ENCODE data around the gene KCNJ6.

KCNJ6 gene

GRCh38 chr21:37811711-37812110 is 104.5 kb downstream of the KCNJ6 start:
- Histone ChIP-seq H3K9ac (ENCODE audit: low read length) (no peak overlapping the region), H3K27ac (ENCODE audit: low read depth, low read length, poor library complexity, severe bottlenecking) (no peak overlapping the region), H3K9me3 (ENCODE audit: low read length) (no peaks in the 10 kb centered on the region), H3K4me2 (ENCODE audit: low read length) (no peak overlapping the region), H3K27me3 (ENCODE audit: insufficient read depth, low read length) (no peaks in the 10 kb centered on the region), H3K4me3 (ENCODE audit: low read depth, low read length, poor library complexity, severe bottlenecking) (no peak overlapping the region), H3F3A (ENCODE audit: insufficient read depth, low read length) (no peaks in the 10 kb centered on the region), H3K79me2 (ENCODE audit: insufficient read depth, low read length) (no peaks in the 10 kb centered on the region), H3K36me3 (ENCODE audit: insufficient read depth, low read length) (no peaks in the 10 kb centered on the region), H2AFZ (ENCODE audit: low read length) (no peak overlapping the region), H4K20me1 (ENCODE audit: insufficient read depth, low read length) (no peaks in the 10 kb centered on the region), H3K4me1 (ENCODE audit: insufficient read depth, low read length, severe bottlenecking) (no peaks in the 10 kb centered on the region), H3K9me2 (ENCODE audit: low read depth, low read length) (no peaks in the 10 kb centered on the region)
- no peak for TF ChIP-seq CTCF (IDR thresholded peaks at IDR 0.05; ENCODE audit: low read length)
- no peak for TF ChIP-seq EZH2 (IDR thresholded peaks at IDR 0.05; ENCODE audit: borderline replicate concordance, low read length)

- no peak overlapping the region for H2AFZ ChIP-seq (ENCODE audit: low read length)
- no peaks in the 10 kb centered on the region for H3F3A ChIP-seq (ENCODE audit: insufficient read depth, low read length)
- no peaks in the 10 kb centered on the region for H3K4me1 ChIP-seq (ENCODE audit: insufficient read depth, low read length, severe bottlenecking)
- H3K27me3 ChIP-seq (ENCODE audit: insufficient read depth, low read length) = no peaks in the 10 kb centered on the region
- H3K9me2 ChIP-seq (ENCODE audit: low read depth, low read length) = no peaks in the 10 kb centered on the region
- no peak overlapping the region for H3K27ac ChIP-seq (ENCODE audit: low read depth, low read length, poor library complexity, severe bottlenecking)
- TF ChIP-seq EZH2 (IDR thresholded peaks at IDR 0.05; ENCODE audit: borderline replicate concordance, low read length) (no peak), CTCF (IDR thresholded peaks at IDR 0.05; ENCODE audit: low read length) (no peak)
- H3K4me2 ChIP-seq (ENCODE audit: low read length) = no peak overlapping the region
- no peaks in the 10 kb centered on the region for H3K79me2 ChIP-seq (ENCODE audit: insufficient read depth, low read length)
- no peaks in the 10 kb centered on the region for H3K36me3 ChIP-seq (ENCODE audit: insufficient read depth, low read length)
- no peak overlapping the region for H3K9ac ChIP-seq (ENCODE audit: low read length)
- no peaks in the 10 kb centered on the region for H4K20me1 ChIP-seq (ENCODE audit: insufficient read depth, low read length)
- no peaks in the 10 kb centered on the region for H3K9me3 ChIP-seq (ENCODE audit: low read length)
- H3K4me3 ChIP-seq (ENCODE audit: low read depth, low read length, poor library complexity, severe bottlenecking) = no peak overlapping the region
These were observed 108.0 kb downstream of the KCNJ6 start for GRCh38 chr21:37808261-37808660.

- Histone ChIP-seq H3K36me3 (ENCODE audit: insufficient read depth, low read length) (no peaks in the 10 kb centered on the region), H3K4me1 (ENCODE audit: insufficient read depth, low read length, severe bottlenecking) (no peaks in the 10 kb centered on the region), H3K27ac (ENCODE audit: low read depth, low read length, poor library complexity, severe bottlenecking) (no peak overlapping the region), H3K27me3 (ENCODE audit: insufficient read depth, low read length) (no peaks in the 10 kb centered on the region), H3K79me2 (ENCODE audit: insufficient read depth, low read length) (no peaks in the 10 kb centered on the region), H3K4me2 (ENCODE audit: low read length) (no peak overlapping the region), H4K20me1 (ENCODE audit: insufficient read depth, low read length) (no peaks in the 10 kb centered on the region), H3K9ac (ENCODE audit: low read length) (no peak overlapping the region), H3K9me3 (ENCODE audit: low read length) (no peaks in the 10 kb centered on the region), H3K9me2 (ENCODE audit: low read depth, low read length) (no peaks in the 10 kb centered on the region), H3F3A (ENCODE audit: insufficient read depth, low read length) (no peaks in the 10 kb centered on the region), H3K4me3 (ENCODE audit: low read depth, low read length, poor library complexity, severe bottlenecking) (no peak overlapping the region), H2AFZ (ENCODE audit: low read length) (no peak overlapping the region)
- TF ChIP-seq CTCF (IDR thresholded peaks at IDR 0.05; ENCODE audit: low read length) (no peak), EZH2 (IDR thresholded peaks at IDR 0.05; ENCODE audit: borderline replicate concordance, low read length) (no peak)
These were observed 111.0 kb downstream of the KCNJ6 start for GRCh38 chr21:37805266-37805665.
